HCT116 (cell line): Measurements from ENCODE around the gene UBTD1. TPM values are rescaled to one million over a fixed set of nuclear protein-coding genes. Genes with fewer than 3 reads are reported as not detected.

ENCODE experiments used
- ATAC-seq: fragments of 200-7000 bp; cut with Tn5 transposase; 2 replicates; pipeline ENCODE4 v1.9.1; 2020; ENCODE audit warnings: mild to moderate bottlenecking, moderate library complexity
- BruUV-seq: library from RNA; stranded (reverse); fragments of 400-500 nt; replicated peaks from 2 replicates; lab custom pipeline; 2021; lab: Mats Ljungman, UMichigan
- CTCF ChIA-PET: fragments of 300-600 bp; sonication (Branson Sonifier 250); formaldehyde crosslinking; loops from one replicate; lab custom pipeline; 2021; ENCODE audit warnings: antibody characterized with exemption; lab: Charles Lee
- POLR2A ChIA-PET: fragments of 300-600, 350-600 bp; sonication (Branson Sonifier 250); formaldehyde crosslinking; loops from one replicate; lab custom pipeline; 2021; ENCODE audit warnings: antibody characterized with exemption; lab: Charles Lee
- RAD21 ChIA-PET, 2 experiments: fragments of 300-600 bp; sonication (Branson Sonifier 250); formaldehyde crosslinking; loops; one replicate each; lab custom pipeline; 2023; ENCODE audit warnings: low total read pairs in 2 of 2; ENCODE audit not compliant: uncharacterized antibody in 2 of 2, unreplicated experiment in 2 of 2, low non-redundant PET in 1 of 2; lab: Charles Lee
- DNase-seq: peaks from one replicate; pipeline ENCODE4 v3.0.0-alpha.2; 2010; ENCODE audit warnings: low read depth, low spot score
- H2AFZ ChIP-seq: fragments of 200-600 bp; shearing (Covaris generic), sonication (generic); 2 replicates; pipeline ENCODE4 v1.6.1; 2017; ENCODE audit warnings: low read depth, mixed run types, mixed read lengths, antibody characterized with exemption, low read length; ENCODE audit not compliant: poor library complexity, severe bottlenecking
- H3K27ac ChIP-seq: 2 replicates; pipeline ENCODE4 v1.5.1; 2012; ENCODE audit warnings: low read depth, low read length
- H3K27me3 ChIP-seq: fragments of 200-600 bp; sonication (generic); 2 replicates; pipeline ENCODE4 v1.6.1; 2016; ENCODE audit warnings: mixed run types, low read length, mixed read lengths; ENCODE audit not compliant: insufficient read depth
- H3K36me3 ChIP-seq, 2 experiments: fragments of 200-500 bp in 1 of 2; fragments of 200-600 bp in 1 of 2; sonication (Bioruptor generic) in 1 of 2; sonication (generic) in 1 of 2; 2 replicates each; pipeline versions ENCODE4 v1.5.1 to v1.6.1; 2014 to 2016; ENCODE audit warnings: low read length in 2 of 2, inconsistent platforms in 1 of 2, mixed read lengths in 1 of 2, mixed run types in 1 of 2; ENCODE audit not compliant: insufficient read depth in 2 of 2, control insufficient read depth in 1 of 2
- H3K4me1 ChIP-seq, 2 experiments: fragments of 200-600 bp in 1 of 2; sonication (generic) in 1 of 2; 2 replicates each; pipeline versions ENCODE4 v1.5.1 to v1.6.1; 2012 to 2017; ENCODE audit warnings: low read length in 2 of 2, inconsistent platforms in 1 of 2, mild to moderate bottlenecking in 1 of 2, mixed read lengths in 1 of 2, mixed run types in 1 of 2, moderate library complexity in 1 of 2; ENCODE audit not compliant: insufficient read depth in 2 of 2, control insufficient read depth in 1 of 2
- H3K4me2 ChIP-seq: fragments of 200-600 bp; sonication (generic); 2 replicates; pipeline ENCODE4 v1.6.1; 2017; ENCODE audit warnings: mixed run types, low read length, mixed read lengths
- H3K4me3 ChIP-seq, 2 experiments: fragments of 200-600 bp in 1 of 2; sonication (generic) in 1 of 2; replicated peaks in 1 of 2; 2 replicates each; pipeline ENCODE4 v1.5.1; 2011 to 2016; ENCODE audit warnings: low read length in 2 of 2, control low read depth in 1 of 2, low read depth in 1 of 2, mild to moderate bottlenecking in 1 of 2, mixed read lengths in 1 of 2, mixed run types in 1 of 2
- H3K79me2 ChIP-seq: fragments of 200-600 bp; sonication (generic); 2 replicates; pipeline ENCODE4 v1.6.1; 2017; ENCODE audit warnings: mild to moderate bottlenecking, mixed run types, low read length, moderate library complexity, mixed read lengths; ENCODE audit not compliant: insufficient read depth
- H3K9ac ChIP-seq: fragments of 200-600 bp; sonication (generic); 2 replicates; pipeline ENCODE4 v1.6.1; 2016; ENCODE audit warnings: low read length, mixed read lengths
- H3K9me2 ChIP-seq: fragments of 200-600 bp; sonication (generic), shearing (Covaris generic); 2 replicates; pipeline ENCODE4 v1.6.1; 2017; ENCODE audit warnings: mixed run types, mild to moderate bottlenecking, moderate library complexity; ENCODE audit not compliant: insufficient read depth
- H3K9me3 ChIP-seq, 2 experiments: fragments of 200-500 bp in 1 of 2; fragments of 200-600 bp in 1 of 2; sonication (Bioruptor generic) in 1 of 2; sonication (generic) in 1 of 2; 2 replicates each; pipeline ENCODE4 v1.6.1; 2014 to 2017; ENCODE audit warnings: low read length in 2 of 2, mixed read lengths in 2 of 2, inconsistent platforms in 1 of 2, low read depth in 1 of 2, mild to moderate bottlenecking in 1 of 2, mixed run types in 1 of 2, moderate library complexity in 1 of 2; ENCODE audit not compliant: control insufficient read depth in 1 of 2, insufficient read depth in 1 of 2
- H4K20me1 ChIP-seq: fragments of 200-600 bp; sonication (generic), shearing (Covaris generic); 2 replicates; pipeline ENCODE4 v1.6.1; 2017; ENCODE audit warnings: mixed run types, mild to moderate bottlenecking, moderate library complexity; ENCODE audit not compliant: insufficient read depth
- CTCF ChIP-seq, 3 experiments: fragments of 200-600 bp in 1 of 3; sonication (generic) in 1 of 3; IDR thresholded peaks in 2 of 3; conservative IDR thresholded peaks in 1 of 3; 2 replicates each; pipeline ENCODE4 v1.5.1; 2012 to 2017; ENCODE audit warnings: low read depth in 2 of 3, low read length in 2 of 3, antibody characterized with exemption in 1 of 3, borderline replicate concordance in 1 of 3, control low read depth in 1 of 3, mild to moderate bottlenecking in 1 of 3, mixed read lengths in 1 of 3, mixed run types in 1 of 3, moderate library complexity in 1 of 3; ENCODE audit not compliant: insufficient read depth in 1 of 3
- POLR2AphosphoS5 ChIP-seq: IDR thresholded peaks from 2 replicates; pipeline ENCODE4 v1.6.1; 2011; ENCODE audit warnings: mild to moderate bottlenecking, low read depth, low read length, moderate library complexity
- ZBTB33 ChIP-seq: IDR thresholded peaks from 2 replicates; pipeline ENCODE4 v1.6.1; 2011; ENCODE audit warnings: mild to moderate bottlenecking, low read length, moderate library complexity; ENCODE audit not compliant: insufficient replicate concordance; ENCODE audit errors: extremely low read depth
- ZNF274 ChIP-seq: fragments of 200-500 bp; sonication (Bioruptor generic); IDR thresholded peaks from 2 replicates; pipeline ENCODE4 v1.6.1; 2014; ENCODE audit warnings: mild to moderate bottlenecking, low read depth, low read length, inconsistent platforms
- intact Hi-C: fragments of 100-400 bp; cut with micrococcal nuclease; formaldehyde crosslinking; loops from 2 replicates; pipeline ENCODE4 v1.10.0; 2022
- total RNA-seq: library from RNA; stranded (reverse); gene quantifications from one replicate; pipeline ENCODE4 v1.2.1, GENCODE V29; 2021; ENCODE audit not compliant: unreplicated experiment

Gene UBTD1
- total RNA-seq, 1 experiment from 2014 or later: 12.8 TPM

GRCh38 chr10:97531401-97531986 is 32.8 kb downstream of the UBTD1 start:
- Histone ChIP-seq H3K27me3 (no peaks in the 10 kb centered on the region), H3K36me3 (no peaks in the 10 kb centered on the region), H3K9ac (peak overlapping the region; percentile 16), H3K79me2 (no peaks in the 10 kb centered on the region), H3K27ac (peak overlapping the region; percentile 4; the same call in 1 of the 2 replicates), H4K20me1 (no peaks in the 10 kb centered on the region), H3K9me2 (no peaks in the 10 kb centered on the region), H3K4me2 (peak overlapping the region; percentile 70), H2AFZ (no peak overlapping the region), H3K4me3 (peak overlapping the region in 1 of 2 experiments; percentile 35; a peak in 2 of 4 replicates), H3K9me3 (no peaks in the 10 kb centered on the region), H3K4me1 (peaks cover 16 to 39% of the 10 kb centered on the region in 2 experiments)
- intact Hi-C loops: no loop called here
- 0 out of 6 replicates have a peak, but pooled peaks of 1 of the 3 experiments have one; percentile 12 for TF ChIP-seq CTCF (IDR thresholded peaks at IDR 0.05 in 2 of 3, conservative IDR thresholded peaks at IDR 0.05 in 1 of 3; ENCODE audit: borderline replicate concordance in 1 of 3, insufficient read depth in 1 of 3, low read depth in 2 of 3, low read length in 2 of 3)
- TF ChIP-seq POLR2AphosphoS5: no peak
- ATAC-seq: peak; percentile 74
- ChIA-PET RAD21 (no interaction called here), POLR2A (no interaction called here), CTCF (no interaction called here)
- BruUV-seq: no TSS peak
- no peak for DNase-seq

- H3K4me1 ChIP-seq: peaks cover 16 to 39% of the 10 kb centered on the region in 2 experiments
- no peak overlapping the region for H2AFZ ChIP-seq
- intact Hi-C loops: no loop called here
- no peaks in the 10 kb centered on the region for H3K36me3 ChIP-seq
- H3K27ac ChIP-seq: no peak overlapping the region
- DNase-seq: no peak
- no peak overlapping the region for H3K4me2 ChIP-seq
- ATAC-seq: no peak
- ChIA-PET POLR2A (no interaction called here), CTCF (interaction anchor here (0.6 to 1.7 kb wide), 6 partner anchors 21 to 316 kb away, joined by 3 to 4 read pairs (median 4); partner anchors contain the start of genes GOLGA7B and UBTD1), RAD21 (no interaction called here)
- H3K9me2 ChIP-seq: no peaks in the 10 kb centered on the region
- H3K9ac ChIP-seq: no peak overlapping the region
- TF ChIP-seq ZBTB33 (no peak), ZNF274 (no peak)
- no peaks in the 10 kb centered on the region for H4K20me1 ChIP-seq
- no peaks in the 10 kb centered on the region for H3K79me2 ChIP-seq
- no peaks in the 10 kb centered on the region for H3K9me3 ChIP-seq
- no peak overlapping the region for H3K4me3 ChIP-seq
- BruUV-seq: no TSS peak
- no peaks in the 10 kb centered on the region for H3K27me3 ChIP-seq
Measured at GRCh38 chr10:97532935-97533671, 34.4 kb downstream of the UBTD1 start.
